Adrenal gland (tissue), 5 donors: ENCODE data around the gene TBATA.

Source experiments
- CTCF ChIP-seq, 6 experiments: fragments of 450-650 bp in 4 of 6; fragments of 200-600 bp in 2 of 6; sonication (generic) in 1 of 6; IDR thresholded peaks; 1 replicate in 5 of 6; 2 replicates in 1 of 6; pipeline versions ENCODE4 v1.5.1 to v1.8.0; 2016 to 2021; ENCODE audit warnings: antibody characterized with exemption in 6 of 6, mild to moderate bottlenecking in 2 of 6, moderate library complexity in 1 of 6
- POLR2A ChIP-seq, 2 donors: fragments of 450-650 bp; IDR thresholded peaks; one replicate each; pipeline ENCODE4 v1.6.1; 2017; ENCODE audit warnings: antibody characterized with exemption in 2 of 2, mild to moderate bottlenecking in 2 of 2, moderate library complexity in 1 of 2
- donor health status: DM: no; HTN: no; CAD: no.

DNA sequence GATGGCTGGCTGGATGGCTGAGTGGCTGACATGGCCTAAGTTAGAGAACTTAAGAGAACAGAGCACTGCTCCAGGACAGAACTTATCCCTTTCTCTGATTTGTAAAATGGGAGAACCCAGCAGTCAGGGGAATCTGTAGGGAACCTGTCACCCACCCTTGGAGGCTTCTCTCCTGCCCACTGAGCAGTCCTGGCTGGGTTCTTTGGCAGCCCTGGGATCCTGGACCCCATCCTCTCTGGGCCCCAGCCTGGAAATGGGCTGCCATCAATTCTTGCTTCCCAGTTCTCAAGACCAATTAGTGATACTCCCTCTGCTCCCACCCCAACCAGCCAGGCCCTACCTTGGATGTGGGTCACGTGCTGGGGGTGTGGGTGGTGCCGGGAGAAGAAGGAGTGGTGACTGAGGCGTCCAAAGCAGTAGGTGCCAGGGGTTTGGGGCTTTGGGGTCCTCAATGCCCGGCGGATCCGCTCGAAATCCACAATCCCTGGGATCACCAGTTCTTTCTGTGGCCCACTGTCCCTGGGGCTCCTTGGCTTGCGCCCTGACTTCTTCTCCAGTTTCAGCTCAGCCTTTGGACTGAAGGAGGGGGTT lies 3.6 kb downstream of the TBATA start:
- TF ChIP-seq CTCF (IDR thresholded peaks at IDR 0.05) (no peak), POLR2A (IDR thresholded peaks at IDR 0.05) (no peak)
